ENCODE data around the gene CD300LD.

- TF ChIP-seq POLR2AphosphoS5 (IDR thresholded peaks at IDR 0.05; ENCODE audit: low read depth, low read length) = no peak
- TF ChIP-seq, protein P1, sequence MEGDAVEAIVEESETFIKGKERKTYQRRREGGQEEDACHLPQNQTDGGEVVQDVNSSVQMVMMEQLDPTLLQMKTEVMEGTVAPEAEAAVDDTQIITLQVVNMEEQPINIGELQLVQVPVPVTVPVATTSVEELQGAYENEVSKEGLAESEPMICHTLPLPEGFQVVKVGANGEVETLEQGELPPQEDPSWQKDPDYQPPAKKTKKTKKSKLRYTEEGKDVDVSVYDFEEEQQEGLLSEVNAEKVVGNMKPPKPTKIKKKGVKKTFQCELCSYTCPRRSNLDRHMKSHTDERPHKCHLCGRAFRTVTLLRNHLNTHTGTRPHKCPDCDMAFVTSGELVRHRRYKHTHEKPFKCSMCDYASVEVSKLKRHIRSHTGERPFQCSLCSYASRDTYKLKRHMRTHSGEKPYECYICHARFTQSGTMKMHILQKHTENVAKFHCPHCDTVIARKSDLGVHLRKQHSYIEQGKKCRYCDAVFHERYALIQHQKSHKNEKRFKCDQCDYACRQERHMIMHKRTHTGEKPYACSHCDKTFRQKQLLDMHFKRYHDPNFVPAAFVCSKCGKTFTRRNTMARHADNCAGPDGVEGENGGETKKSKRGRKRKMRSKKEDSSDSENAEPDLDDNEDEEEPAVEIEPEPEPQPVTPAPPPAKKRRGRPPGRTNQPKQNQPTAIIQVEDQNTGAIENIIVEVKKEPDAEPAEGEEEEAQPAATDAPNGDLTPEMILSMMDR (IDR thresholded peaks at IDR 0.05) = no peak
These were observed 18.9 kb downstream of the CD300LD start for GRCh38 chr17:74573169-74573568.

All from Panc1 (cell line).